Measurements from ENCODE around the gene CRLF1.

The CRLF1 gene

DNA sequence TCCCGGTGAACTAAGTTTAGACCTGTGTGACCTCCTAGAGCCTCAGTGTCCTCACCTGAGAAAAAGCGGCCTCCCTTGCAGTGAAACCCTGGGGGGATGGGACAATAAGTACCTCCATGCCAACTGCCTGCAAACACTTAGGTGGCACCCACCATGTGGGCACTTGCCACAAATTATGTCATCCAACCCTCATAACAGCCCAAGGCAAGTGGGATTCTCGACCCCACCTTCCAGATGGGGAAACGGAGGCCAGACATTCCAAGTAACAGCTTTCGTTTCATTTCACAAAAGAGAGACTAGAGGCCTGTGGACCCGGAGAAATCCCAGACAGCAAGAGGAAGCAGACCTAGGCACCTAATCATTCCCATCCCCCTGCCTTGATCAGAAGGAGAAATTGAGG, 11.1 kb downstream of the CRLF1 start:
- TF ChIP-seq, protein P1, sequence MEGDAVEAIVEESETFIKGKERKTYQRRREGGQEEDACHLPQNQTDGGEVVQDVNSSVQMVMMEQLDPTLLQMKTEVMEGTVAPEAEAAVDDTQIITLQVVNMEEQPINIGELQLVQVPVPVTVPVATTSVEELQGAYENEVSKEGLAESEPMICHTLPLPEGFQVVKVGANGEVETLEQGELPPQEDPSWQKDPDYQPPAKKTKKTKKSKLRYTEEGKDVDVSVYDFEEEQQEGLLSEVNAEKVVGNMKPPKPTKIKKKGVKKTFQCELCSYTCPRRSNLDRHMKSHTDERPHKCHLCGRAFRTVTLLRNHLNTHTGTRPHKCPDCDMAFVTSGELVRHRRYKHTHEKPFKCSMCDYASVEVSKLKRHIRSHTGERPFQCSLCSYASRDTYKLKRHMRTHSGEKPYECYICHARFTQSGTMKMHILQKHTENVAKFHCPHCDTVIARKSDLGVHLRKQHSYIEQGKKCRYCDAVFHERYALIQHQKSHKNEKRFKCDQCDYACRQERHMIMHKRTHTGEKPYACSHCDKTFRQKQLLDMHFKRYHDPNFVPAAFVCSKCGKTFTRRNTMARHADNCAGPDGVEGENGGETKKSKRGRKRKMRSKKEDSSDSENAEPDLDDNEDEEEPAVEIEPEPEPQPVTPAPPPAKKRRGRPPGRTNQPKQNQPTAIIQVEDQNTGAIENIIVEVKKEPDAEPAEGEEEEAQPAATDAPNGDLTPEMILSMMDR (IDR thresholded peaks at IDR 0.05; ENCODE audit: insufficient read depth, low read length, poor library complexity, severe bottlenecking): no peak
- no peak for TF ChIP-seq EZH2phosphoT487 (conservative IDR thresholded peaks at IDR 0.05; ENCODE audit: low read length)
- H3F3A ChIP-seq (ENCODE audit: insufficient read depth): peaks cover 2% of the 10 kb centered on the region
- H3K4me3 ChIP-seq (ENCODE audit: insufficient read depth, low read length, poor library complexity, severe bottlenecking): no peak overlapping the region
- H3K9me2 ChIP-seq (replicated peaks; ENCODE audit: insufficient read depth, low read length): no peaks in the 10 kb centered on the region
- no peak overlapping the region for H3K9ac ChIP-seq (ENCODE audit: low read length)
- no peaks in the 10 kb centered on the region for H4K20me1 ChIP-seq (ENCODE audit: low read depth, low read length)
- H3K27me3 ChIP-seq (ENCODE audit: low read length): no peaks in the 10 kb centered on the region
- no peak overlapping the region for H2AFZ ChIP-seq (ENCODE audit: low read depth, low read length, severe bottlenecking)
- no peak overlapping the region for H3K27ac ChIP-seq (ENCODE audit: low read depth, low read length)
- no peaks in the 10 kb centered on the region for H3K9me3 ChIP-seq (ENCODE audit: insufficient read depth, low read length)
- H3K4me2 ChIP-seq (ENCODE audit: low read depth, low read length, poor library complexity, severe bottlenecking): no peak overlapping the region
- H3K36me3 ChIP-seq (ENCODE audit: low read length): no peaks in the 10 kb centered on the region
- H3K79me2 ChIP-seq (ENCODE audit: insufficient read depth, low read length): no peaks in the 10 kb centered on the region

DNA sequence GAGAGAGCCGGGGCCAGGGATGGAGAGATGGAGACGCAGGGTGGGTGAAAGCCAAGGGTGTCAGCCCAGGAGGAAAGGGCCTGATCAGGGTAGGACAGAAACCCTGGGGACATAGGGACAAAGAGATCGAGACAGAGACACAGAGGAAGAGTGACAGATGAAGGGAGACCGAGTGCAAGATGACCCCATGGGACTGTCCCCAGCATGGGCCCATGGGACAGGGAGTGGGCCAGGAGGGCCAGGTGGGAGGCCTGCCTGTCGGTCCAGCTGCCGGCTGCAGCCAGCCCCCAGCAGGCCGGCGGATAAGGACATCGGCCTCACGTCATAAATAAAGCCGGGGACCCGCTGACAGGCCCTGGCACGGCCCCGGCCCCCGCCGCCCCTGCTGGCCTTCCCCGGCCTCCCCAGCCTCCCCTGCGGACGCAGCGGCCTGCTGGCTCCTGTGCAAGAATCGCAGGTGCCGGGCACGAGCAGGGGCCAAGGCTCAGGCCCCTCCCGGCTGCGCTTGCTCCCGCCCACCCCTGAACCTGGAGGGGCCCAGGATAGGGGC, 11.7 kb downstream of the CRLF1 start:
- Histone ChIP-seq H3K79me2 (ENCODE audit: insufficient read depth, low read length) (no peaks in the 10 kb centered on the region), H3K4me2 (ENCODE audit: low read depth, low read length, poor library complexity, severe bottlenecking) (peak overlapping the region; percentile 66), H3K9ac (ENCODE audit: low read length) (peak overlapping the region; percentile 42; the same call in 1 of the 2 replicates), H3K36me3 (ENCODE audit: low read length) (no peaks in the 10 kb centered on the region), H3K9me2 (replicated peaks; ENCODE audit: insufficient read depth, low read length) (no peaks in the 10 kb centered on the region), H3F3A (ENCODE audit: insufficient read depth) (peaks cover 8% of the 10 kb centered on the region), H4K20me1 (ENCODE audit: low read depth, low read length) (no peaks in the 10 kb centered on the region), H3K9me3 (ENCODE audit: insufficient read depth, low read length) (no peaks in the 10 kb centered on the region), H3K27me3 (ENCODE audit: low read length) (no peaks in the 10 kb centered on the region), H3K4me3 (ENCODE audit: insufficient read depth, low read length, poor library complexity, severe bottlenecking) (no peak overlapping the region), H3K27ac (ENCODE audit: low read depth, low read length) (no peak overlapping the region), H2AFZ (ENCODE audit: low read depth, low read length, severe bottlenecking) (no peak overlapping the region)
- TF ChIP-seq EZH2phosphoT487 (conservative IDR thresholded peaks at IDR 0.05; ENCODE audit: low read length): no peak
- TF ChIP-seq, protein P1 (IDR thresholded peaks at IDR 0.05; ENCODE audit: insufficient read depth, low read length, poor library complexity, severe bottlenecking): no peak

DNA sequence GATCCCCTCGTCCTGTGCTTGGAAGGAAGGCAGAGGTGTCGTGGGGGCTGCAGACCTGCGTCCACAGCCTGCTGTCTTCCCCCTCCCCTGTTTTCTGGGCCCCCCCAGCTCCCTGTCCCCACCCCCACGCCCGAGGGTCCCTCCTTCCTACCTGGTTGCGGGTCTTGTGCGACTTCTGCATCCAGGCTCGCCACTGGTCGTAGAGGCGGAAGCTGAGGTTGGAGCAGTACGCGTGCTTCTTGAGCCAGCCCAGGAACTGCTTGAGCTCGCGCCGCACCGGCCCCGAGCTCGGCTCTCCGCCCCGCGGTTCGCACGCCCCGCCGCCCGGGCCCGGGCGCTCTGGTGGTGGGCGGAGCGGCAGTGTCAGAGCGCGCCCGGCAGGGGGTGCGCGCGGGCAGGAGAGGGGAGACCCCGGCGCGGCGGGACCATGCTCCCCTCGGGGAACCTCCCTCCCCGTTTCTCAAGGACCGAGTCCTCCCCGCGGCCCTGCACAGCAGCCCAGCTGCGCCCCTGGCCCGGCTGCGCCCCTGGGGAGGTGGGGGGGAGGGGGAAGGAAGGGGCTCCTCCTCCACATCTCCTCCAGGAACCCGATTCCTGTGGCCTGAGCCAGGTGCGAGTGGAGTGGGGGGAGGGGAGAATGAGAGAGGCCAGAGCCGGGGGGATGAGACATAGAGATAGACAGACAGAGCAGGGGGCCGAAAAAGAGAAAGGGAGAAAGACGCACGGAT, 12.3 kb downstream of the CRLF1 start:
- Histone ChIP-seq H3K79me2 (ENCODE audit: insufficient read depth, low read length) (no peaks in the 10 kb centered on the region), H3K4me3 (ENCODE audit: insufficient read depth, low read length, poor library complexity, severe bottlenecking) (peak overlapping the region; percentile 36), H3K4me2 (ENCODE audit: low read depth, low read length, poor library complexity, severe bottlenecking) (peak overlapping the region; percentile 66), H3K9ac (ENCODE audit: low read length) (peak overlapping the region; percentile 42; the same call in 1 of the 2 replicates), H2AFZ (ENCODE audit: low read depth, low read length, severe bottlenecking) (peak overlapping the region; percentile 29), H3K27me3 (ENCODE audit: low read length) (no peaks in the 10 kb centered on the region), H4K20me1 (ENCODE audit: low read depth, low read length) (no peaks in the 10 kb centered on the region), H3F3A (ENCODE audit: insufficient read depth) (peaks cover 11% of the 10 kb centered on the region), H3K9me3 (ENCODE audit: insufficient read depth, low read length) (no peaks in the 10 kb centered on the region), H3K9me2 (replicated peaks; ENCODE audit: insufficient read depth, low read length) (no peaks in the 10 kb centered on the region), H3K27ac (ENCODE audit: low read depth, low read length) (no peak overlapping the region), H3K36me3 (ENCODE audit: low read length) (no peaks in the 10 kb centered on the region)
- TF ChIP-seq, protein P1 (IDR thresholded peaks at IDR 0.05; ENCODE audit: insufficient read depth, low read length, poor library complexity, severe bottlenecking): peak; percentile 80
- no peak for TF ChIP-seq EZH2phosphoT487 (conservative IDR thresholded peaks at IDR 0.05; ENCODE audit: low read length)
